PC-3 (cell line): ENCODE data around the gene BLMH.

ENCODE experiments used
- CTCF ChIP-seq: fragments of 300-600 bp; sonication (generic); conservative IDR thresholded peaks from 2 replicates; pipeline ENCODE4 v1.5.1; 2017; ENCODE audit warnings: antibody characterized with exemption, low read depth, mild to moderate bottlenecking, low read length
- EZH2 ChIP-seq: fragments of 300-600 bp; sonication (generic); IDR thresholded peaks from one replicate; pipeline ENCODE4 v1.6.1; 2017; ENCODE audit warnings: antibody characterized with exemption, mild to moderate bottlenecking, low read length; ENCODE audit not compliant: unreplicated experiment
- EZH2phosphoT487 ChIP-seq: fragments of 300-600 bp; sonication (generic); IDR thresholded peaks from 2 replicates; pipeline ENCODE4 v1.6.1; 2018; ENCODE audit warnings: mild to moderate bottlenecking, antibody characterized with exemption, low read length, borderline replicate concordance

GRCh38 chr17:30243568-30243967 is 48.2 kb downstream of the BLMH start:
- TF ChIP-seq EZH2, result no peak
- TF ChIP-seq CTCF, result no peak
- no peak for TF ChIP-seq EZH2phosphoT487
